PC-9 (cell line): ENCODE measurements around the gene PLA2G7.

ENCODE experiments used
- EZH2 ChIP-seq: fragments of 200-600 bp; sonication (generic); IDR thresholded peaks from 2 replicates; pipeline ENCODE4 v1.8.0; 2017; ENCODE audit warnings: antibody characterized with exemption, low read depth
- TF ChIP-seq, protein P1 (sequence below): fragments of 200-600 bp; sonication (generic); conservative IDR thresholded peaks from 2 replicates; pipeline ENCODE4 v1.6.1; 2017; ENCODE audit warnings: mixed run types, antibody characterized with exemption, mild to moderate bottlenecking, moderate library complexity

DNA sequence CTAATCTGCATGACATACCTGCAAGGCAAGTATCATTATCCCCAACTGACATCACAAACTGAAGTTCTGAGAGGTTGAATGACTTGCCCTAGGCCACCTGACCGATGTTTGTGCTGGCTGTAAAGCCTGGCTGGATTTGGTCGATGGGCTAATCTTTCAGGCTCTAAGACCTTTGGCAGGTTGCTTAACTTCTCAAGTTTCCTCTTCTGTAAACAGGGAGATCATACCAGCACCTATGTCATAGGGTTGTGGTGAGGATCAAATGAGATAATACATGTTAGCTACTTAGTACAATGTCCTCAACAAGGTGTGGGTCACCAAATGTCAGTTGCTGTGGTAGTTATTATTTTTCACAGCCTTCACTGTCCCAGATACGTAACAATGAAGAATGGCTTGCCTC is 25.8 kb upstream of the PLA2G7 start:
- TF ChIP-seq, protein P1, sequence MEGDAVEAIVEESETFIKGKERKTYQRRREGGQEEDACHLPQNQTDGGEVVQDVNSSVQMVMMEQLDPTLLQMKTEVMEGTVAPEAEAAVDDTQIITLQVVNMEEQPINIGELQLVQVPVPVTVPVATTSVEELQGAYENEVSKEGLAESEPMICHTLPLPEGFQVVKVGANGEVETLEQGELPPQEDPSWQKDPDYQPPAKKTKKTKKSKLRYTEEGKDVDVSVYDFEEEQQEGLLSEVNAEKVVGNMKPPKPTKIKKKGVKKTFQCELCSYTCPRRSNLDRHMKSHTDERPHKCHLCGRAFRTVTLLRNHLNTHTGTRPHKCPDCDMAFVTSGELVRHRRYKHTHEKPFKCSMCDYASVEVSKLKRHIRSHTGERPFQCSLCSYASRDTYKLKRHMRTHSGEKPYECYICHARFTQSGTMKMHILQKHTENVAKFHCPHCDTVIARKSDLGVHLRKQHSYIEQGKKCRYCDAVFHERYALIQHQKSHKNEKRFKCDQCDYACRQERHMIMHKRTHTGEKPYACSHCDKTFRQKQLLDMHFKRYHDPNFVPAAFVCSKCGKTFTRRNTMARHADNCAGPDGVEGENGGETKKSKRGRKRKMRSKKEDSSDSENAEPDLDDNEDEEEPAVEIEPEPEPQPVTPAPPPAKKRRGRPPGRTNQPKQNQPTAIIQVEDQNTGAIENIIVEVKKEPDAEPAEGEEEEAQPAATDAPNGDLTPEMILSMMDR = no peak
- TF ChIP-seq EZH2 = no peak
